Mesendoderm (in vitro differentiated cells): ENCODE data around the gene COL6A3.

Experiments
- DNase-seq: peaks from one replicate; pipeline ENCODE4 v3.0.0; 2013
- H2AK5ac ChIP-seq: 2 replicates; pipeline ENCODE4 v1.6.1; 2013; ENCODE audit warnings: low read length, inconsistent platforms
- H2BK120ac ChIP-seq: 2 replicates; pipeline ENCODE4 v1.6.1; 2013; ENCODE audit warnings: low read depth, mild to moderate bottlenecking, low read length, moderate library complexity, mixed read lengths
- H2BK15ac ChIP-seq: replicated peaks from 2 replicates; pipeline ENCODE4 v1.6.1; 2013; ENCODE audit warnings: low read depth, mild to moderate bottlenecking, moderate library complexity
- H2BK5ac ChIP-seq: 2 replicates; pipeline ENCODE4 v1.6.1; 2013; ENCODE audit warnings: low read length, inconsistent platforms
- H3K18ac ChIP-seq: 2 replicates; pipeline ENCODE4 v1.6.1; 2013; ENCODE audit warnings: mild to moderate bottlenecking, low read length, mixed read lengths
- H3K23ac ChIP-seq: one replicate; pipeline ENCODE4 v1.6.1; 2013; ENCODE audit warnings: low read length
- H3K27ac ChIP-seq: 2 replicates; pipeline ENCODE4 v1.5.1; 2013; ENCODE audit warnings: low read depth, mild to moderate bottlenecking, inconsistent platforms, low read length, moderate library complexity
- H3K27me3 ChIP-seq: 2 replicates; pipeline ENCODE4 v1.6.1; 2013; ENCODE audit warnings: low read length, control low read depth, mild to moderate bottlenecking, inconsistent platforms; ENCODE audit not compliant: insufficient read depth, poor library complexity
- H3K36me3 ChIP-seq: 2 replicates; pipeline ENCODE4 v1.6.1; 2013; ENCODE audit warnings: low read length, inconsistent platforms; ENCODE audit not compliant: control insufficient read depth, insufficient read depth
- H3K4ac ChIP-seq: one replicate; pipeline ENCODE4 v1.6.1; 2013; ENCODE audit warnings: low read depth, mild to moderate bottlenecking, low read length, moderate library complexity
- H3K4me1 ChIP-seq: 2 replicates; pipeline ENCODE4 v1.6.1; 2013; ENCODE audit warnings: low read depth, low read length, inconsistent platforms; ENCODE audit not compliant: control insufficient read depth
- H3K4me2 ChIP-seq: 2 replicates; pipeline ENCODE4 v1.6.1; 2013; ENCODE audit warnings: low read length
- H3K4me3 ChIP-seq: 2 replicates; pipeline ENCODE4 v1.5.1; 2013; ENCODE audit warnings: mild to moderate bottlenecking, low read length
- H3K56ac ChIP-seq: one replicate; pipeline ENCODE4 v1.6.1; 2013; ENCODE audit warnings: low read length
- H3K79me1 ChIP-seq: 2 replicates; pipeline ENCODE4 v1.6.1; 2013; ENCODE audit warnings: low read length, inconsistent platforms
- H3K79me2 ChIP-seq: 2 replicates; pipeline ENCODE4 v1.6.1; 2013; ENCODE audit warnings: mild to moderate bottlenecking, low read length; ENCODE audit not compliant: control insufficient read depth, insufficient read depth
- H3K9ac ChIP-seq: 2 replicates; pipeline ENCODE4 v1.6.1; 2013; ENCODE audit warnings: low read length, inconsistent platforms
- H4K5ac ChIP-seq: one replicate; pipeline ENCODE4 v1.6.1; 2013; ENCODE audit warnings: low read length
- H4K8ac ChIP-seq: one replicate; pipeline ENCODE4 v1.6.1; 2013; ENCODE audit warnings: low read depth, mild to moderate bottlenecking, control low read depth, low read length, moderate library complexity
- WGBS: extraction: QIAGEN DNeasy Blood & Tissue Kit; methylation state at CpG from one replicate; pipeline ENCODE4 v1.1.7; 2013; ENCODE audit warnings: low lambda C conversion rate, missing lambda C conversion rate; ENCODE audit not compliant: insufficient coverage; ENCODE audit errors: extremely low coverage; 5-methylcytosine and 5-hydroxymethylcytosine counted together

Gene COL6A3

DNA sequence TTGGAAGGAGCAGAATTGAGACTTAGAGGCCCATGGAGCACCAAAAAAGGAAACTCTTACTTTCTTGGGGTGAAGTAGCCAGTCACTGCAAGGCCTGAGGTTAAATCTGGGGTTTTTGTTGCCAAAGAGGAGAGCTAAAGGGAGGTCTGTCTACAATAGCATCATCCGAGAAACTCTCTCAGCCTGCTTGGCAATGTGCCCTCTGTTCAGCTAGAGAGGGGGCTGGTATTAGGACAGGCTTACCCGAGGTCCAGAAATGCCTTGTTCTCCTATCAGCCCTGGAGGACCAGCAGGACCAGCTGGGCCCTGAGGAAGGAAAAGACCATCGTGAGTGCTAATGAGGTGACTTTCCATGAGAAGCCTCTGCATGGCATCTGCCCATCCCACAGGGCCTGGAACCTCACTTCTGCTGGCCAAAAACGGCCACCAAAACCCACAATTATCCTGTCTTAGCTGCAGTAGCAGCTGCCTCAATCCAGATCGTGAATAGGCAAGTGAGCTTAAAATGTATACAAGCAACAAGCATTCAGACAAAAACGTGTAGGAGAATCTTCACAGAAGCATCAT lies 61.6 kb downstream of the COL6A3 start:
- H3K79me2 ChIP-seq = no peaks in the 10 kb centered on the region
- H3K18ac ChIP-seq = no peak overlapping the region
- H3K4me2 ChIP-seq = no peak overlapping the region
- no peak overlapping the region for H2BK120ac ChIP-seq
- no CpG with 5 or more reads among the region's 6 CpGs for WGBS
- DNase-seq = no peak
- H3K4me3 ChIP-seq = no peak overlapping the region
- H2BK5ac ChIP-seq = no peak overlapping the region
- no peak overlapping the region for H2BK15ac ChIP-seq
- no peak overlapping the region for H3K9ac ChIP-seq
- H2AK5ac ChIP-seq = no peak overlapping the region
- no peaks in the 10 kb centered on the region for H3K4me1 ChIP-seq
- H3K56ac ChIP-seq = no peak overlapping the region
- H4K8ac ChIP-seq = no peak overlapping the region
- H3K36me3 ChIP-seq = no peaks in the 10 kb centered on the region
- no peak overlapping the region for H3K23ac ChIP-seq
- no peak overlapping the region for H3K4ac ChIP-seq
- no peak overlapping the region for H3K27ac ChIP-seq
- H3K27me3 ChIP-seq = no peaks in the 10 kb centered on the region
- no peak overlapping the region for H4K5ac ChIP-seq
- H3K79me1 ChIP-seq = no peaks in the 10 kb centered on the region

DNA sequence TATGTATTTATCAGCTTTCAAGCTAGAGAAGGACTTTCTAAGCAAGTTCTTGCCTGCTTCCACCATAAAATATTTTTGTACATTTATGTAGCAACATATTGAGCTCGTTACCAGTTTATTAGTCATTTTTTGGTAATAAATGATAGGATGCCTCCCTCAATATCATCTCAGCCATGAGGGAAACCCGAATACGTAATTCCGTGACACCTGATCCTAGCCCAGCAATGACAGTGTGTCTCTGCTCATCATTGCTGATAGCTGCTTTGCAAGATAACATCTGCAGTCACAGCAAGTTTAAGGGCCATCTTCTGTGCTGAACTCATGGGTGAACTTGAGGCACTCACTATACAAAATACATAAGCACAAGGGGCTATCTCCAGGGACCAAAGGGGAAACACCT lies 62.2 kb downstream of the COL6A3 start:
- H2BK120ac ChIP-seq = no peak overlapping the region
- no peak overlapping the region for H3K4me3 ChIP-seq
- no CpG with 5 or more reads among the region's 4 CpGs for WGBS
- H2BK5ac ChIP-seq = no peak overlapping the region
- no peak for DNase-seq
- no peak overlapping the region for H2AK5ac ChIP-seq
- no peak overlapping the region for H4K8ac ChIP-seq
- no peak overlapping the region for H3K56ac ChIP-seq
- no peaks in the 10 kb centered on the region for H3K36me3 ChIP-seq
- H3K27me3 ChIP-seq = no peaks in the 10 kb centered on the region
- H3K18ac ChIP-seq = no peak overlapping the region
- no peak overlapping the region for H3K9ac ChIP-seq
- H3K79me2 ChIP-seq = no peaks in the 10 kb centered on the region
- no peak overlapping the region for H2BK15ac ChIP-seq
- no peak overlapping the region for H3K4me2 ChIP-seq
- H3K4me1 ChIP-seq = no peaks in the 10 kb centered on the region
- H4K5ac ChIP-seq = no peak overlapping the region
- no peak overlapping the region for H3K23ac ChIP-seq
- no peak overlapping the region for H3K4ac ChIP-seq
- no peak overlapping the region for H3K27ac ChIP-seq
- no peaks in the 10 kb centered on the region for H3K79me1 ChIP-seq

DNA sequence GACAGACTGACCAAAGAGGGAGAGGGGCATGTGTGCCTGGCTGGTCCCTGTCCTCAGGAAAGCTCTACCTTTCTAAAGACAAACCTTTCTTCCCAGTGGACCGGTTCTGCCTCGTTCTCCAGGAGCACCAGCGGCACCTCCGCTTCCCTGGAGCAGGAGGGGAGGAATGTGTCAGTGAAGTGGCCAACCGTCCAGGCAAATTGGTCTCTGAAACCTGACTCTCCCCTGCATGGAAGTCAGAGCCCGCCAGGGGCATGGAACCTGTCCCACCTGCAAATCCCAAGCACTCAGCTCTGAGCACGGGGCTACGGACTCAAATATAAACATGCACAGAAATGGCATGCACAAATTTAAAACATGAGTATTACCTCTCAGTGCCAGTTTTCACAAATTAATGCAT lies 62.9 kb downstream of the COL6A3 start:
- Histone ChIP-seq H3K79me1 (no peaks in the 10 kb centered on the region), H3K4me1 (no peaks in the 10 kb centered on the region), H3K27ac (no peak overlapping the region), H3K4me3 (no peak overlapping the region), H3K9ac (no peak overlapping the region), H2BK120ac (no peak overlapping the region), H3K79me2 (no peaks in the 10 kb centered on the region), H2AK5ac (no peak overlapping the region), H3K4ac (no peak overlapping the region), H3K18ac (no peak overlapping the region), H4K8ac (no peak overlapping the region), H3K23ac (no peak overlapping the region), H3K56ac (no peak overlapping the region), H3K36me3 (no peaks in the 10 kb centered on the region), H2BK15ac (no peak overlapping the region), H3K27me3 (no peaks in the 10 kb centered on the region), H2BK5ac (no peak overlapping the region), H4K5ac (no peak overlapping the region), H3K4me2 (no peak overlapping the region)
- no peak for DNase-seq
- no CpG with 5 or more reads among the region's 8 CpGs for WGBS

DNA sequence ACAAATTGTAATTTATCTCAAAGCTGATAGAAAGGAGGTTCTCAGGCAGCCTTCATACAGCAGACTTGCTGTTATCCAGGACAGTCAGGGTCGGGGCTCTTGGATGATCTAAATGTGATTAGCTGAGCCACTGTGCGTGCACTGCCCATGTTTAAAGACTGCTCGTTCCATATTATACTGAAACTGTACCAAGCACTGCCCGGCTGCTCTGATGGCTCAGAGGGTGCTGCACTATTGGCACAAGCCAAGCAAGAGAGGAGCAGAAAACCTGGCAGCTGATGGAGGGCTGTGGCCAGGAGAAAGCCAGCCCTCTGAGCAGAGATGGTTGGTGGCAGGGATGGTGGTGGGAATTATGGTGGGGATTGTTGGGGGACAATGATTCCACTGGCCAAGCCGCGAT lies 63.4 kb downstream of the COL6A3 start:
- Histone ChIP-seq H3K79me2 (no peaks in the 10 kb centered on the region), H3K27me3 (no peaks in the 10 kb centered on the region), H3K4ac (no peak overlapping the region), H3K9ac (no peak overlapping the region), H3K36me3 (no peaks in the 10 kb centered on the region), H2BK15ac (no peak overlapping the region), H3K18ac (no peak overlapping the region), H3K23ac (no peak overlapping the region), H2AK5ac (no peak overlapping the region), H4K5ac (no peak overlapping the region), H2BK120ac (no peak overlapping the region), H3K79me1 (no peaks in the 10 kb centered on the region), H2BK5ac (no peak overlapping the region), H3K56ac (no peak overlapping the region), H3K4me1 (no peaks in the 10 kb centered on the region), H3K4me3 (no peak overlapping the region), H3K4me2 (no peak overlapping the region), H3K27ac (no peak overlapping the region), H4K8ac (no peak overlapping the region)
- WGBS = no CpG with 5 or more reads among the region's 6 CpGs
- DNase-seq = no peak

DNA sequence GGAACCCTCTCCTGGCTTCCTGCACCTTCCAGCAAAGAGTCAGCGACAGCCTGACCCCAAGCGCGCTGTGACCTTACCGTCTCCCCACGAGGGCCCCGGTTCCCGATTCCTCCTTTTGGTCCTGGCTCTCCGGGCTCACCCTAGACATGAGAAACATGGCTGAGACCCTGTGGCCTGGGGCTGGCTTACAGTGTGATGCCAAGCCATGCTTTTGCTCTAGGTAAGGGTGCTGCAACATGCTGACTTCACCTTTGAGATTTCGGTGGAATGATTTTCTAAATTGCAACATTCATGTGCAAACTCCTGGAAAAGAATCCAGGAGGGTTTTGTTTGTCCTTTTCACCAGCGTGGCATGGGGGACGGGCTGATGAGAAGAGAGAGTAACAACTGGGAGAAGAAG lies 63.9 kb downstream of the COL6A3 start:
- H3K27me3 ChIP-seq = no peaks in the 10 kb centered on the region
- H3K27ac ChIP-seq = no peak overlapping the region
- H3K4me1 ChIP-seq = no peaks in the 10 kb centered on the region
- DNase-seq = no peak
- no peaks in the 10 kb centered on the region for H3K36me3 ChIP-seq
- H3K18ac ChIP-seq = no peak overlapping the region
- H4K8ac ChIP-seq = no peak overlapping the region
- no peak overlapping the region for H2BK15ac ChIP-seq
- no peak overlapping the region for H2BK5ac ChIP-seq
- H3K56ac ChIP-seq = no peak overlapping the region
- no peaks in the 10 kb centered on the region for H3K79me2 ChIP-seq
- H3K4me2 ChIP-seq = no peak overlapping the region
- WGBS = no CpG with 5 or more reads among the region's 11 CpGs
- no peak overlapping the region for H2AK5ac ChIP-seq
- no peak overlapping the region for H2BK120ac ChIP-seq
- H3K23ac ChIP-seq = no peak overlapping the region
- no peak overlapping the region for H3K9ac ChIP-seq
- H3K4ac ChIP-seq = no peak overlapping the region
- H3K79me1 ChIP-seq = no peaks in the 10 kb centered on the region
- no peak overlapping the region for H4K5ac ChIP-seq
- H3K4me3 ChIP-seq = no peak overlapping the region

DNA sequence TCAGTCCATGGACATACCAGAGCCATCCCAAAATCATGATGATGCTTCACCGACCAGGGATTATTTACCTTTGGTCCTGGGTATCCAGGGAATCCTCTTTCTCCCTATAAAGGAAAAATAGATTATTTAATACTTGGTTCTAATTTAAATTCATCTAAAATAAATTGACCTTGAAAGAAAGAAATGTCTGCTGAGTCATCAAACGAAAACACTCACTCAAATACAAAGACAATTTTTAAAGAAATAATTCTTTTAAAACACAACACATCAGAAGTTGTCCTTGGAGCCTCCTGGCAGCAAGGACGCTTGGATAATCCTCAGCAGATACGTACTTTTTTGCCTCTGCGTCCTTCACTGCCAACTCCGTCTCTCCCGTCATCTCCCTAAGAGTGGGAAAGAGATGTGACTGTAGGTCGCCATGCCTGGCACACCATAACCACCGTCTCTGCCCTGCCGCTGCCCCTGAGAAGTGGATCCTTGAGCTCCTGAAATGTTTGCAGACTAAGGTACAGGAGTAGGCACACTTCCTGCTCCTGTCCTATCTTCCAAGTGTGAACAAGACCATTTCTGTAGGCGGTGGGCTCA lies 65.6 kb downstream of the COL6A3 start:
- Histone ChIP-seq H2AK5ac (no peak overlapping the region), H3K4me2 (no peak overlapping the region), H3K23ac (no peak overlapping the region), H2BK120ac (no peak overlapping the region), H4K5ac (no peak overlapping the region), H3K18ac (no peak overlapping the region), H3K79me2 (no peaks in the 10 kb centered on the region), H3K4me3 (no peak overlapping the region), H2BK5ac (no peak overlapping the region), H3K36me3 (no peaks in the 10 kb centered on the region), H2BK15ac (no peak overlapping the region), H3K9ac (no peak overlapping the region), H3K79me1 (no peaks in the 10 kb centered on the region), H4K8ac (no peak overlapping the region), H3K56ac (no peak overlapping the region), H3K27me3 (no peaks in the 10 kb centered on the region), H3K27ac (no peak overlapping the region), H3K4me1 (no peaks in the 10 kb centered on the region), H3K4ac (no peak overlapping the region)
- no CpG with 5 or more reads among the region's 11 CpGs for WGBS
- DNase-seq = no peak
